Mammary epithelial cell (primary cell): ENCODE data around the gene FCRL3.

Source experiments
- CTCF ChIP-seq, 2 donors: IDR thresholded peaks in 1 of 2; conservative IDR thresholded peaks in 1 of 2; 2 replicates each; pipeline ENCODE4 v1.5.1; 2011 to 2012; ENCODE audit warnings: inconsistent platforms in 2 of 2, low read length in 2 of 2, mild to moderate bottlenecking in 2 of 2, control low read depth in 1 of 2, low read depth in 1 of 2; ENCODE audit not compliant: insufficient read depth in 1 of 2; ENCODE audit errors: extremely low read depth in 1 of 2
- EZH2 ChIP-seq: IDR thresholded peaks from 2 replicates; pipeline ENCODE4 v1.6.1; 2012; ENCODE audit warnings: low read length, inconsistent platforms, borderline replicate concordance

GRCh38 chr1:157691285-157691920, 9.2 kb downstream of the FCRL3 start:
- TF ChIP-seq EZH2 (no peak), CTCF (conservative IDR thresholded peaks at IDR 0.05 in 1 of 2, IDR thresholded peaks at IDR 0.05 in 1 of 2; ENCODE audit: extremely low read depth in 1 of 2, insufficient read depth in 1 of 2, low read depth in 1 of 2, low read length in 2 of 2) (peak; percentile 53 to 72)
